Ascending aorta (tissue), 2 donors: ENCODE data around the gene SGK2. TPM values are rescaled to one million over a fixed set of nuclear protein-coding genes. Genes with fewer than 3 reads are reported as not detected.

ENCODE experiments used
- DNase-seq, 2 donors: peaks; one replicate each; pipeline ENCODE4 v3.0.0-alpha.2; 2019; ENCODE audit warnings: low spot score in 2 of 2
- H3K27ac ChIP-seq, 2 donors: fragments of 200-600 bp; sonication (generic); one replicate each; pipeline ENCODE4 v1.5.1; 2016 to 2017; ENCODE audit warnings: mild to moderate bottlenecking in 1 of 2
- H3K27me3 ChIP-seq: fragments of 200-600 bp; sonication (generic); one replicate; pipeline ENCODE4 v1.5.1; 2017
- H3K36me3 ChIP-seq, 2 donors: fragments of 200-600 bp; sonication (generic); one replicate each; pipeline ENCODE4 v1.5.1; 2016
- H3K4me1 ChIP-seq, 2 donors: fragments of 200-600 bp; sonication (generic); one replicate each; pipeline ENCODE4 v1.5.1; 2016 to 2017; ENCODE audit warnings: mild to moderate bottlenecking in 1 of 2
- H3K4me3 ChIP-seq, 2 donors: fragments of 200-600 bp; sonication (generic); one replicate each; pipeline ENCODE4 v1.5.1; 2016 to 2017; ENCODE audit warnings: mild to moderate bottlenecking in 1 of 2
- H3K9me3 ChIP-seq, 2 donors: fragments of 200-600 bp; sonication (generic); one replicate each; pipeline ENCODE4 v1.5.1; 2016
- CTCF ChIP-seq, 3 experiments: fragments of 200-600 bp in 2 of 3; fragments of 450-650 bp in 1 of 3; sonication (generic) in 2 of 3; IDR thresholded peaks; one replicate each; pipeline ENCODE4 v1.5.1; 2016 to 2019; ENCODE audit warnings: antibody characterized with exemption in 3 of 3, mild to moderate bottlenecking in 1 of 3, moderate library complexity in 1 of 3
- intact Hi-C: fragments of 100-400 bp; cut with DNase I; formaldehyde crosslinking; loops from one replicate; pipeline ENCODE4 v1.15.1; 2023
- total RNA-seq: library from RNA; depleted of rRNA; stranded (reverse); fragments of >200 nt; gene quantifications from one replicate; pipeline ENCODE4 v1.1.0, GENCODE V29; 2016

Gene SGK2
- total RNA-seq, 1 donor from 2014 or later, result 0.32 TPM

- intact Hi-C loops, result no loop called here
- DNase-seq, result no peak
- H3K4me3 ChIP-seq, result no peak overlapping the region
Observed at GRCh38 chr20:43529051-43529450, 29.8 kb upstream of the SGK2 start.

GRCh38 chr20:43529457-43530153 is 29.2 kb upstream of the SGK2 start:
- TF ChIP-seq CTCF (IDR thresholded peaks at IDR 0.05), result no peak
- intact Hi-C loops, result no loop called here
- H3K27ac ChIP-seq, result no peak overlapping the region
- no peaks in the 10 kb centered on the region for H3K27me3 ChIP-seq
- no peaks in the 10 kb centered on the region for H3K36me3 ChIP-seq
- H3K4me1 ChIP-seq, result no peaks in the 10 kb centered on the region
- DNase-seq, result no peak
- no peaks in the 10 kb centered on the region for H3K9me3 ChIP-seq
- H3K4me3 ChIP-seq, result no peak overlapping the region

More at GRCh38 chr20:43529051-43529450, 29.8 kb upstream of the SGK2 start:
- no peak for TF ChIP-seq CTCF (IDR thresholded peaks at IDR 0.05)
- no peaks in the 10 kb centered on the region for H3K36me3 ChIP-seq
- no peaks in the 10 kb centered on the region for H3K27me3 ChIP-seq
- H3K9me3 ChIP-seq, result no peaks in the 10 kb centered on the region
- H3K4me1 ChIP-seq, result no peaks in the 10 kb centered on the region
- no peak overlapping the region for H3K27ac ChIP-seq

- H3K36me3 ChIP-seq, result peaks cover under 1 to 7% of the 10 kb centered on the region in 2 donors
- H3K4me3 ChIP-seq, result no peak overlapping the region
- TF ChIP-seq CTCF (IDR thresholded peaks at IDR 0.05), result no peak
- no peaks in the 10 kb centered on the region for H3K4me1 ChIP-seq
- H3K9me3 ChIP-seq, result no peaks in the 10 kb centered on the region
- intact Hi-C loops, result no loop called here
- DNase-seq, result no peak
- H3K27me3 ChIP-seq, result no peaks in the 10 kb centered on the region
- H3K27ac ChIP-seq, result no peak overlapping the region
Observed at GRCh38 chr20:43530321-43531090, 28.3 kb upstream of the SGK2 start.

GRCh38 chr20:43531091-43531443 is 27.8 kb upstream of the SGK2 start:
- Histone ChIP-seq H3K4me1 (no peaks in the 10 kb centered on the region), H3K36me3 (peaks cover 6 to 13% of the 10 kb centered on the region in 2 donors), H3K9me3 (no peaks in the 10 kb centered on the region), H3K27ac (no peak overlapping the region), H3K27me3 (no peaks in the 10 kb centered on the region), H3K4me3 (no peak overlapping the region)
- intact Hi-C loops, result no loop called here
- TF ChIP-seq CTCF (IDR thresholded peaks at IDR 0.05), result no peak
- DNase-seq, result no peak

- intact Hi-C loops, result no loop called here
- no peaks in the 10 kb centered on the region for H3K4me1 ChIP-seq
- TF ChIP-seq CTCF (IDR thresholded peaks at IDR 0.05), result no peak
- H3K4me3 ChIP-seq, result no peak overlapping the region
- peaks cover 6 to 22% of the 10 kb centered on the region in 2 donors for H3K36me3 ChIP-seq
- no peaks in the 10 kb centered on the region for H3K27me3 ChIP-seq
- H3K27ac ChIP-seq, result no peak overlapping the region
- no peak for DNase-seq
- no peaks in the 10 kb centered on the region for H3K9me3 ChIP-seq
Observed at GRCh38 chr20:43532416-43533055, 26.3 kb upstream of the SGK2 start.
